NT2/D1 (cell line): Measurements from ENCODE around the gene RFC5.

ENCODE experiments used
- DNase-seq: peaks from one replicate; pipeline ENCODE4 v3.0.0-alpha.2; 2011; ENCODE audit warnings: low read depth, low spot score
- H3K27me3 ChIP-seq: 2 replicates; pipeline ENCODE4 v1.6.0; 2011; ENCODE audit warnings: mild to moderate bottlenecking; ENCODE audit not compliant: insufficient read length, insufficient read depth
- H3K36me3 ChIP-seq: 2 replicates; pipeline ENCODE4 v1.6.1; 2011; ENCODE audit warnings: mild to moderate bottlenecking, low read length, mixed read lengths; ENCODE audit not compliant: insufficient read depth, insufficient read length
- H3K4me1 ChIP-seq: 2 replicates; pipeline ENCODE4 v1.5.1; 2011; ENCODE audit not compliant: insufficient read depth, insufficient read length
- H3K4me3 ChIP-seq: 2 replicates; pipeline ENCODE4 v1.5.1; 2011; ENCODE audit warnings: low read depth; ENCODE audit not compliant: insufficient read length
- H3K9ac ChIP-seq: 2 replicates; pipeline ENCODE4 v1.6.0; 2011; ENCODE audit warnings: low read depth; ENCODE audit not compliant: insufficient read length
- H3K9me3 ChIP-seq: 2 replicates; pipeline ENCODE4 v1.5.1; 2011; ENCODE audit warnings: mild to moderate bottlenecking, low read length; ENCODE audit not compliant: insufficient read depth
- SUZ12 ChIP-seq: IDR thresholded peaks from 2 replicates; pipeline ENCODE4 v1.6.1; 2011; ENCODE audit not compliant: insufficient read length, insufficient read depth; ENCODE audit errors: extremely low read depth
- YY1 ChIP-seq: IDR thresholded peaks from 2 replicates; pipeline ENCODE4 v1.6.1; 2011; ENCODE audit not compliant: insufficient read length, insufficient read depth
- ZNF274 ChIP-seq: IDR thresholded peaks from 2 replicates; pipeline ENCODE4 v1.6.1; 2011; ENCODE audit warnings: mild to moderate bottlenecking, low read depth, low read length

Gene RFC5, protein sequence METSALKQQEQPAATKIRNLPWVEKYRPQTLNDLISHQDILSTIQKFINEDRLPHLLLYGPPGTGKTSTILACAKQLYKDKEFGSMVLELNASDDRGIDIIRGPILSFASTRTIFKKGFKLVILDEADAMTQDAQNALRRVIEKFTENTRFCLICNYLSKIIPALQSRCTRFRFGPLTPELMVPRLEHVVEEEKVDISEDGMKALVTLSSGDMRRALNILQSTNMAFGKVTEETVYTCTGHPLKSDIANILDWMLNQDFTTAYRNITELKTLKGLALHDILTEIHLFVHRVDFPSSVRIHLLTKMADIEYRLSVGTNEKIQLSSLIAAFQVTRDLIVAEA

DNA sequence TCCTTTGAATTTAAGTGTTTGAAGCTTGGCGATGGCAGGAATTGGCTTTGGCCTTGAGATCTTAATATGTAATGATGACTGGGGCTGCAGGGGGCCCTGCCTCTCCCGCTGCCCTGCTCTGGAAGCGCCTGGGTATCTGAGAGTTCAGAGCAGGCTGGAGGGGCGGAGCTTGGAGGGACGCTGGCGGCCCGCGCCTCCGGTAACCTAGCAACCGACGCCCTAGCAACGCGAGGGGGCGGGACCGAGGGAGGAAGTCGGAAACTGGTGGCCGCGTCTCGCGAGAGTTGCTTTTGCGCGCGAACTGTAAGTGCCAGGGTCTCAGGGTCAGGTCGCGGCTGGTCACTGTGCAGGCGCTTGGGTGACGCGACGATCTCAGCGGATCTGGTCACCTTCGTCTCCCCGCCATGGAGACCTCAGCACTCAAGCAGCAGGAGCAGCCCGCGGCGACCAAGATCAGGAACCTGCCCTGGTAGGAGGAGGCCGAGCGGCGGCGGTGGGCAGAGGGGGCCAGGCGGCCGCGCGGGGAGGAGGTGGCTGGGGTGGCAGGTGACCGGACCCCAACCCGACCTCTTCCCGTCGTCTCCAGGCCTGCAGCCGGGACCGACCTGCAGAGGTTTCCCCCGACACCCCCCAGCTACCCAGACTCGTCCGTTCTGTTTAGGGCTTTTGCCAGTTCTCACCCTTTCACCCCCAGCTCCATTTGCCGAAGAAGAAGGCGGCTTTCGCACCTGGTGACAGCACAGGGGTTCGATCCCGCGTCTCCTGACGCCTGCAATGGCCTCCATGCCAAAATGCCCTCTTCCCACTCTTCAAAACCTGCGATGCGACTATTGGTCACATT is at the start of gene RFC5:
TSS of gene RFC5 (plus strand) at position 280 of the 841 bp plus-strand sequence. CDS start at position 405, 125 bp downstream.
- Histone ChIP-seq H3K9ac (peak within 1 kb of the TSS; percentile 96), H3K36me3 (peaks cover 38% of the 10 kb centered on the region), H3K27me3 (no peaks in the 10 kb centered on the region), H3K9me3 (no peaks in the 10 kb centered on the region), H3K4me1 (peaks cover 2% of the 10 kb centered on the region), H3K4me3 (peak within 1 kb of the TSS; percentile 98)
- no peak for TF ChIP-seq SUZ12
- no peak for TF ChIP-seq YY1
- TF ChIP-seq ZNF274: no peak
- DNase-seq: peak; percentile 99

DNA sequence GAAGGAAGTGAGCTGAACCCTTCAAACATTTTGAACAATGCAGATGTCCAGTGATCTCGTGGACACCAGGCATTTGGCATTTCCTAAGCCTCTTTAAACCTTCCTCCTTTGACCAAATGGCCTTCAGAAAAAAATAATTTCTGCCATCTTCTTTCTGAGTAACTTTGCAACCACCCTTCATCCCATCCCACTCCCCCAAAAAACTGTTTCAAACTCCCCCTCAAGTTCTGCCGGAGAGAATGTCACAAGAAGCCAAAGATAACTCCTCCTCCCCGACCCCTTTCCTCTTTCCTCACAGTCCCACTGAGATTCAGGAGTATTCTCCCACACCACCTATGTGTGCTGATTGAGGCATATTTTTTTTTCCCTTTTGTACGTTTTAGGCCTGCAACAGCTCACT is 49.5 kb upstream of the RFC5 start:
- no peaks in the 10 kb centered on the region for H3K36me3 ChIP-seq
- no peak overlapping the region for H3K9ac ChIP-seq
- TF ChIP-seq SUZ12: no peak
- TF ChIP-seq YY1: no peak
- TF ChIP-seq ZNF274: no peak
- no peaks in the 10 kb centered on the region for H3K4me1 ChIP-seq
- peaks cover 30% of the 10 kb centered on the region for H3K27me3 ChIP-seq
- no peak overlapping the region for H3K4me3 ChIP-seq
- H3K9me3 ChIP-seq: peaks cover 13% of the 10 kb centered on the region; the same call in 1 of the 2 replicates
- no peak for DNase-seq

DNA sequence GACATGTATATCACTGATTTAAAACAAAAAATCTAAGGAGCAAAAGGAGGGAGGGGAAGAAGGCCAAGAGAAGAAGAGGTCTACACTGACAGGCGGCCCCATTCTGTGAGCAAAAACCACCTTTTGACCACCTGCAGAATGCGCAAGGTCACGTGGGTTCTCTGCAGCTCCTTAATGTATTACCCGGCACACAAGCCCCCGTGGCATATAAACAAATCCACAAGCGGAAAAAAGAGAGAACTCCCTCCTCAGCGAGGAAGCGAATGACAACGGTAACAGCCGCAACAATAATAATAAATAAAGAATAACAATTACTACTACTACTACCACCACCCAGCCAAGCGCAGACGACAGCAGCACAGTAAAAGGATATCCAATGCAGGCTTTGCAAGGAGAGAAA is 49.0 kb upstream of the RFC5 start:
- peaks cover 13% of the 10 kb centered on the region; the same call in 1 of the 2 replicates for H3K9me3 ChIP-seq
- no peak overlapping the region for H3K9ac ChIP-seq
- no peaks in the 10 kb centered on the region for H3K36me3 ChIP-seq
- no peak for DNase-seq
- TF ChIP-seq SUZ12 (no peak), YY1 (no peak), ZNF274 (no peak)
- H3K27me3 ChIP-seq: peaks cover 30% of the 10 kb centered on the region
- no peaks in the 10 kb centered on the region for H3K4me1 ChIP-seq
- no peak overlapping the region for H3K4me3 ChIP-seq

DNA sequence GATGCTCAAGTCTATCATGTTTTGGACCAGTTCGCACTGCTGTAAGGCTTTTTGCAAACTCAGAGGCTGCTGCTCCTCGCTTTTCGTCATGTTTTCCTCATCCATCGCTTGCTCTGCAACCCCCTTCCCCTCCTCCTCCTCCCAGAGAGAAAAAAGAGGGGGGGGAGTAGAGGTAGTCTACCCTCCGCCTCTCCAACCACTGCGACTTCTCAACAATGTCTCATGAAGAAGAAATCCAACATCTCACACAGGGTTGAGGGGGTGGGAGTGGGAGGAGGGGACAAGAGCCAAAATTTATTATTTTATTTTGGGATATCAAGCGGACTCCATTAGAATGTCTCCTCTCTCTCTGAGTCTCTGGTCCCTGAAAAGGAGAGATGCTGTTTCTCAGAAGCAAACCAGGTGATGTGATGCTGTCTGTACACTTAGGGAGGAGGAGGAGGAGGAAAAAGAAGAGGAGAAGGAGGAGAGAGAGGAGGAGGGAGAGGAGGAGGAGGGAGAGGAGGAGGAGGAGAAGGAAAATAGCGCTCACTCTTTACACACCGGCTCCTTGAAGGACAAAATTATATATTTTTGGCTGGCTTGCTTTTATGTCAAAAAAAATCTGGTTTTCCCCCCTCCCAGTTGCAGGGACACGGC is 48.2 kb upstream of the RFC5 start:
- peak overlapping the region; percentile 56 for H3K4me3 ChIP-seq
- peak overlapping the region; percentile 72 for H3K9ac ChIP-seq
- H3K27me3 ChIP-seq: peaks cover 30% of the 10 kb centered on the region
- H3K9me3 ChIP-seq: peaks cover 13% of the 10 kb centered on the region; the same call in 1 of the 2 replicates
- no peak for TF ChIP-seq SUZ12
- no peak for TF ChIP-seq YY1
- TF ChIP-seq ZNF274: no peak
- no peaks in the 10 kb centered on the region for H3K4me1 ChIP-seq
- no peaks in the 10 kb centered on the region for H3K36me3 ChIP-seq
- DNase-seq: no peak

DNA sequence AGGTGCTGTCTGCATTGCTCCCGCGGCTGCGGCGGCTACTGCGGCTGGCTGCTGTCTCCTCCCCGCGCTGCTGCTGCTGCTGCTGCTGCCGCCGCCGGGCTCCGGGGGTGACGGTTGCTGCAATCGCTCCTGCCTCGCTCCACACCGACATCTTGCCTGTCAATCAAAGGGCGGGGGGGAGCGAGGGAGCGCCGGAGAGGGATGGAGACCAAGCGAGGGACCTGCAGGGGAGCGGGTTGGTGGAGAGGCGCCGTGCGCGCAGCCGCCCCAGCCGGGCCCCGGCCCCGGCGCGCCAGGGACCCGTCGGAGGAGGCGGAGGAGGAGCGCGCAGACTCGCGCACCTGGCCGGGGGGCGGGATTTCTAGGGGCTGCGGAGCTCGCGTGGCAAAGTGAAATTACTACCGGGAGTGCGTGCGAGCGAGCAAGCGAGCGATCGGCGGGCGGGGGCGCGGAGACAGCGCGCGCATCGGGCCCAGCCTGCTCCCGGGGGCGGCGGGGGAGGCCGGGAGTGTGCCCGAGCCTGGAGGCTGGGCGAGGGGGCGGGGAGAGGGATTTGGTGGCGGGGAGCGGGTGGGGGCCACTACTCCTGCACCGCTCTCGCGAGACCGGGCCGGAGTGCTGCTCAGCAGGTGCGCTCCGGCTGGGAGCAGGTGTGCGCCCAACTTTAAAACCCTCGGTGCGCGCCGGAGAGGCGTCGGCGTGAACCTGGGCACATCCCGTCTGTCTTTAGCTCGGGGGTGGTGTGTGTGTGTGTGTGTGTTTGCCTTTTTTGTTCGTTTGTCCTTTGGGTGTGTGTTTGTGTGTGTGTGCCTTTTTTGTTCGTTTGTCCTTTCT is 47.5 kb upstream of the RFC5 start, which contains the start of gene KSR2:
TSS of gene KSR2 (minus strand) at position 165 of the 834 bp plus-strand sequence. CDS start 735 bp downstream, outside the sequence.
- Histone ChIP-seq H3K9ac (peak within 1 kb of the TSS; percentile 72), H3K27me3 (peaks cover 30% of the 10 kb centered on the region), H3K4me3 (peak within 1 kb of the TSS; percentile 56), H3K4me1 (no peaks in the 10 kb centered on the region), H3K9me3 (peaks cover 13% of the 10 kb centered on the region; the same call in 1 of the 2 replicates), H3K36me3 (no peaks in the 10 kb centered on the region)
- TF ChIP-seq ZNF274 (no peak), SUZ12 (no peak), YY1 (no peak)
- DNase-seq: peak; percentile 88

DNA sequence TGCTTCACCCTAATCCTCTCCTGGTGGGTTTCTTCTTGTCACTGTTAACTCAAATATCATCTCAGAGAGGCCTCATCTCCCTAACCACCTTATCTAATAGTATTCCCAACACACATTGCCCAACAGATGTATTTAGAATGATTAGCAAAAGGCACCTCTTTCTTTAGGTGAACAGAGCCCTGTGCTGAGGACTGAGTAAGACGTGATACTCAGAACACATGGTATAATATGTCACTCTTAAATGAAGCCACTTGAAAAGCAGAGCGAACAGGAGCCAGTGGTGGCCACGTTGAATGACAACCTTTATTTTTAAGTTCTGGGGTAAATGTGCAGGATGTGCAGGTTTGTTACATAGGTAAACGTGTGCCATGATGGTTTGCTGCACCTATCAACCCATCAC is 46.2 kb upstream of the RFC5 start:
- H3K9me3 ChIP-seq: peaks cover 7% of the 10 kb centered on the region; the same call in 1 of the 2 replicates
- no peak overlapping the region for H3K4me3 ChIP-seq
- H3K9ac ChIP-seq: no peak overlapping the region
- H3K27me3 ChIP-seq: peaks cover 30% of the 10 kb centered on the region
- no peak for DNase-seq
- TF ChIP-seq YY1: no peak
- no peak for TF ChIP-seq SUZ12
- TF ChIP-seq ZNF274: no peak
- no peaks in the 10 kb centered on the region for H3K4me1 ChIP-seq
- no peaks in the 10 kb centered on the region for H3K36me3 ChIP-seq
